GM18873 (cell line): ENCODE results near the gene NUP93.
"Not testable (repeated sequence)": the region's sequence is repeated elsewhere in the genome, so short reads cannot be mapped to it uniquely, and the experiment has no call there.

ENCODE experiments used
- ATAC-seq: cut with Tn5 transposase; IDR thresholded peaks from one replicate; pipeline ENCODE4 v1.9.1; 2021; ENCODE audit warnings: mild to moderate bottlenecking, moderate library complexity, moderate number of reproducible peaks; ENCODE audit not compliant: unreplicated experiment, low FRiP score

Gene NUP93

GRCh38 chr16:56884026-56884582 lies 154.2 kb downstream of the NUP93 start:
- ATAC-seq = no peak

DNA sequence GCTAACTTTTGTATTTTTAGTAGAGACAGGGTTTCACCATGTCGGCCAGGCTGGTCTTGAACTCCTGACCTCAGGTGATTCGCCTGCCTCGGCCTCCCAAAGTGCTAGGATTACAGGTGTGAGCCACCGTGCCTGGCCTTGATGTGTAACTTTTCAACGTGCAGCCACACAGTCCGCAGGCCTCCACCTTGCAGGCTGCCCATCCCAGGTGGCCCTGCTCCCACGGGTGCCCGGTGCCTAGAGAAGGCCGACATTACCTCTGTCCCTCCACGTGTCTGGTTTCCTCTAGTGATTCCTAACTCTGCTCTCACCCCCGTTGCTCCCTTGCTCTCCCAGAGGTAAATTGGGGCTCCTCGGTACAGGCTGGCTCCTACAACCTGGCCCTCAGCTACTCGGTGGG lies 155.0 kb downstream of the NUP93 start:
- not testable (repeated sequence) for ATAC-seq

GRCh38 chr16:56885446-56886162 lies 155.7 kb downstream of the NUP93 start:
- no peak for ATAC-seq

DNA sequence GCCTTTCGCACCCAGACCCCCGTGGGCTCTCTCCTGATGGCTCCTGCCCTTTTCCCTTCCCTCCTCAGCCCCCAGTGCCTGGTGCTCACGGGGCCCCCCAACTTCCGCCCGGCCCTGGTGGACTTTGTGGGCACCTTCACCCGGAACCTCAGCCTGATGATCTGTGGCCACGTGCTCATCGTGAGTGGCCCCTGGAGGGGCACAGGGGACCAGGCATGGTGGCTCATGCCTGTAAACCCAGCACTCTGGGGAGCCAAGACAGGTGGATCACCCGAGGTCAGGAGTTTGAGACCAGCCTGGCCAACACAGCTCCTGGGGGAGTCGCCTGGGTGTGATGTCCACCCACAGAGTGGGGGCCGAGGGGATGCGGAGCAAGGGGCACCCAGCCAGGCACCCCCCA lies 156.4 kb downstream of the NUP93 start:
- no peak for ATAC-seq

DNA sequence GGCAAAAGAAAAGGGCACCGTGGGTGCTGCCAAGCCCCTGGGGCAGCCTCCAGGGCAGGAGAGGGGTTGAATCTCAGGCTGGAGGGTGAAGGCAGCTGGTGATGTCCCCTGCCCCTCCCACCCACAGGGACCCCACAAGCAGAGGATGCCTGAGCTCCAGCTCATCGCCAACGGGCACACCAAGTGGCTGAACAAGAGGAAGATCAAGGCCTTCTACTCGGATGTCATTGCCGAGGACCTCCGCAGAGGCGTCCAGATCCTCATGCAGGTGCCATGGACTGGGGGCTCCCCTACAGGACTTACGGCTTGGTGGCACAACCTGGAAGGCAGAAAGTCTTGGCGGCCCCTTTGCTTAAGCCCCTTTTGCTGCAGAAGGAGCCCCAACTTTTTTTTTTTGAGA lies 156.9 kb downstream of the NUP93 start:
- no peak for ATAC-seq

GRCh38 chr16:56888806-56889205 lies 158.9 kb downstream of the NUP93 start:
- ATAC-seq = peak; percentile 68

- ATAC-seq = no peak
Measured at GRCh38 chr16:56889206-56889605, 159.3 kb downstream of the NUP93 start.

- ATAC-seq = no peak
Measured at GRCh38 chr16:56891685-56892084, 161.8 kb downstream of the NUP93 start.

DNA sequence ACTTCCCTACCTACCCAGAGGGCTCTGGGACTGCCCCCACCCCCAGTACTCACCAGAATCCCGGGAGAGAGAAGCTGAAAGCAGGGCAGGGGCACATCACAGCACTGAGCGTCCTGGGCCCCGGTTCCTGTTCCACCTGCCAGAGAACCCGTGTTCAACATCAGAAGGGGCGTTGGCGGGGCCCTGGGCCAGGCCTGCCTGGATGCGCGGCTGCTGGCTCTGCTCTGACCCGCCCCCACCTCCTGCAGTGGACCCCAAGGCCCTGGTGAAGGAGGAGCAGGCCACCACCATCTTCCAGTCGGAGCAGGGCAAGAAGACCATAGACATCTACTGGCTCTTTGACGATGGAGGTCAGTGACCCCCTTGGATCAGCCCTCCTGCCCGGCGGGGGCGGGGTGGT lies 162.8 kb downstream of the NUP93 start:
- ATAC-seq = no peak

DNA sequence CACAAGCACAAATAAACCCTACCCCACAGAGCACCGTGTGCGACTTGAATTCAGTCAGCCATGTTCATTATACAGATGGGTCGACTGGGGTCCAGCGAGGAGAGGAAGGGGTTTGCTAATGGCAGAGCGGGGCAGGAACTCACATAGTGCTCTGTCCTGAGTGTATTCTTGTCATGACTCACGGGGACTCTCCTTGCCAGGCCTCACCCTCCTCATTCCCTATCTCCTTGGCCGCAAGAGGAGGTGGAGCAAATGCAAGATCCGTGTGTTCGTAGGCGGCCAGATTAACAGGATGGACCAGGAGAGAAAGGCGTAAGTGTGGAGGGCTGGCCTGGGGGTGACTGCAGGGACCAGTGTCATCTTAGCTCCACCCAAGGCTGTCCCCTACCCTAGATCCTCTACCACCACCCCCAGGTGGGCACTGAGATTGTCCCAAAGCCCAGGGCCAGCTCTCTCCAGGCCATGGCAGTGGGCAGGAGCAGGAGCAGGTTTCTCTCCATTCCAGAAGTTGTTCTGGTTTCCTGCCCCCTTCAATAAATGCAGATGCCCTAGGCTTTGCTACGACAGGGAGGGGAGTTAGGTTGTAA lies 164.5 kb downstream of the NUP93 start:
- no peak for ATAC-seq

- no peak for ATAC-seq
Measured at GRCh38 chr16:56895813-56896212, 165.9 kb downstream of the NUP93 start.

DNA sequence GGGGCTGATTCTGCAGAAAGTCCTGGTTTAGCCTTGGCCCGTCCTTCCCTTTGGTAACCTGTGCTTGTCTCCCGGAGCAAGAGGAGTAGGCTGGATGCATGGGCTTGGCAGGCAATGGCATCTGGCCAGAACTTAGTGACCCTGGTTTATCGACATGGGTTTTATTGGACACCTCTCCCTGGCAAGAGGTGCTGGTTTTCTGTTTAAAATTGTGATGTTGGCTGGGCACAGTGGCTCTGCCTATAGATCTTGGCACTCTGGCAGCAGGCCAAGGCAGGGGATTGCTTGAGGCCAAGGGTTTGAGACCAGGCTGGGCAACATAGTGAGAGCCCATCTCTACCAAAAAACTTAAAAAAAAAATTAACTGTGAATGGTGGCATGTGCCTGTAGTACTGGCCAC lies 166.3 kb downstream of the NUP93 start:
- no peak for ATAC-seq

GRCh38 chr16:56897026-56897799 lies 167.3 kb downstream of the NUP93 start:
- ATAC-seq = no peak

- ATAC-seq = peak; percentile 69
Measured at GRCh38 chr16:56898847-56899246, 168.9 kb downstream of the NUP93 start.
